KMS-11 (cell line): ENCODE data around the gene P2RY8.

Experiments used
- H2AFZ ChIP-seq: fragments of 200-600 bp; sonication (generic); 2 replicates; pipeline ENCODE4 v1.6.1; 2016; ENCODE audit warnings: antibody characterized with exemption, mixed run types, low read depth
- H3K27ac ChIP-seq: fragments of 200-600 bp; sonication (generic); 2 replicates; pipeline ENCODE4 v1.6.1; 2016; ENCODE audit warnings: mild to moderate bottlenecking, mixed run types
- H3K27me3 ChIP-seq: fragments of 200-600 bp; sonication (generic); 2 replicates; pipeline ENCODE4 v1.6.1; 2017; ENCODE audit warnings: mild to moderate bottlenecking, low read depth, mixed run types, moderate library complexity; ENCODE audit not compliant: insufficient read depth
- H3K36me3 ChIP-seq: fragments of 200-600 bp; sonication (generic); 2 replicates; pipeline ENCODE4 v1.6.1; 2017; ENCODE audit warnings: mild to moderate bottlenecking, mixed run types; ENCODE audit not compliant: insufficient read depth
- H3K4me1 ChIP-seq: fragments of 200-600 bp; sonication (generic); 2 replicates; pipeline ENCODE4 v1.6.1; 2016; ENCODE audit warnings: mild to moderate bottlenecking, low read depth, mixed run types; ENCODE audit not compliant: poor library complexity, severe bottlenecking
- H3K4me2 ChIP-seq: fragments of 200-600 bp; sonication (generic); 2 replicates; pipeline ENCODE4 v1.7.0; 2016; ENCODE audit warnings: mild to moderate bottlenecking, mixed run types
- H3K4me3 ChIP-seq: fragments of 200-600 bp; sonication (generic); IDR thresholded peaks from 2 replicates; pipeline ENCODE4 v1.6.1; 2017; ENCODE audit warnings: low read depth, low read length, mixed read lengths; ENCODE audit not compliant: insufficient read depth
- H3K79me2 ChIP-seq: fragments of 200-600 bp; sonication (generic); 2 replicates; pipeline ENCODE4 v1.6.1; 2016; ENCODE audit warnings: low read depth, mixed run types; ENCODE audit not compliant: insufficient read depth
- H3K9ac ChIP-seq: fragments of 200-600 bp; sonication (generic); 2 replicates; pipeline ENCODE4 v1.6.1; 2016; ENCODE audit warnings: mild to moderate bottlenecking, mixed run types
- H4K20me1 ChIP-seq: fragments of 200-600 bp; sonication (generic); 2 replicates; pipeline ENCODE4 v1.6.1; 2016; ENCODE audit warnings: mild to moderate bottlenecking, mixed run types; ENCODE audit not compliant: insufficient read depth
- TF ChIP-seq, protein P1 (sequence below): fragments of 200-600 bp; sonication (generic); conservative IDR thresholded peaks from 2 replicates; pipeline ENCODE4 v1.6.1; 2017; ENCODE audit warnings: low read depth, mild to moderate bottlenecking, antibody characterized with exemption, low read length, moderate library complexity, mixed read lengths

The P2RY8 gene

GRCh38 chrX:1416327-1416784, 120.6 kb downstream of the P2RY8 start:
- Histone ChIP-seq H3K27me3 (no peaks in the 10 kb centered on the region), H3K4me3 (no peak overlapping the region), H3K4me2 (no peak overlapping the region), H3K4me1 (no peaks in the 10 kb centered on the region), H2AFZ (no peak overlapping the region), H3K36me3 (no peaks in the 10 kb centered on the region), H3K9ac (no peak overlapping the region), H3K79me2 (no peaks in the 10 kb centered on the region), H4K20me1 (no peaks in the 10 kb centered on the region), H3K27ac (no peak overlapping the region)
- TF ChIP-seq, protein P1, sequence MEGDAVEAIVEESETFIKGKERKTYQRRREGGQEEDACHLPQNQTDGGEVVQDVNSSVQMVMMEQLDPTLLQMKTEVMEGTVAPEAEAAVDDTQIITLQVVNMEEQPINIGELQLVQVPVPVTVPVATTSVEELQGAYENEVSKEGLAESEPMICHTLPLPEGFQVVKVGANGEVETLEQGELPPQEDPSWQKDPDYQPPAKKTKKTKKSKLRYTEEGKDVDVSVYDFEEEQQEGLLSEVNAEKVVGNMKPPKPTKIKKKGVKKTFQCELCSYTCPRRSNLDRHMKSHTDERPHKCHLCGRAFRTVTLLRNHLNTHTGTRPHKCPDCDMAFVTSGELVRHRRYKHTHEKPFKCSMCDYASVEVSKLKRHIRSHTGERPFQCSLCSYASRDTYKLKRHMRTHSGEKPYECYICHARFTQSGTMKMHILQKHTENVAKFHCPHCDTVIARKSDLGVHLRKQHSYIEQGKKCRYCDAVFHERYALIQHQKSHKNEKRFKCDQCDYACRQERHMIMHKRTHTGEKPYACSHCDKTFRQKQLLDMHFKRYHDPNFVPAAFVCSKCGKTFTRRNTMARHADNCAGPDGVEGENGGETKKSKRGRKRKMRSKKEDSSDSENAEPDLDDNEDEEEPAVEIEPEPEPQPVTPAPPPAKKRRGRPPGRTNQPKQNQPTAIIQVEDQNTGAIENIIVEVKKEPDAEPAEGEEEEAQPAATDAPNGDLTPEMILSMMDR: no peak
